HepG2 (cell line): ENCODE results near the gene IMMP1L. TPM values are rescaled to one million over a fixed set of nuclear protein-coding genes. Genes with fewer than 3 reads are reported as not detected.

Source experiments
- ATAC-seq: fragments of 200-7000 bp; cut with Tn5 transposase; 3 replicates; pipeline ENCODE4 v1.9.1; 2020; ENCODE audit warnings: mild to moderate bottlenecking, moderate library complexity
- BruUV-seq: library from RNA; stranded (reverse); fragments of 400-500 nt; replicated peaks from 2 replicates; lab custom pipeline; 2021; lab: Mats Ljungman, UMichigan
- CTCF ChIA-PET: fragments of 300-600 bp; formaldehyde crosslinking; extraction: SDS; loops from one replicate; lab custom pipeline; 2021; ENCODE audit warnings: low total read pairs, inconsistent platforms, low intra/inter-chr PET ratio; lab: Yijun Ruan, JAX
- POLR2A ChIA-PET: fragments of 350-600 bp; sonication (Branson Sonifier 250); formaldehyde crosslinking; loops from one replicate; lab custom pipeline; 2020; ENCODE audit warnings: antibody characterized with exemption, inconsistent platforms; lab: Yijun Ruan, JAX
- DNase-seq: peaks from one replicate; pipeline ENCODE4 v3.0.0-alpha.2; 2015; ENCODE audit warnings: low spot score
- FAIRE-seq: peaks from 3 replicates; lab custom pipeline; 2011; peaks lifted over from hg19 to GRCh38; lab: Jason Lieb, UNC
- H2AFZ ChIP-seq: one replicate; pipeline ENCODE4 v1.6.1; 2011; ENCODE audit warnings: low read length, inconsistent platforms
- H3K27ac ChIP-seq: fragments of 300-600 bp; 3 replicates; pipeline ENCODE4 v1.8.0; 2011; ENCODE audit warnings: mixed run types, mild to moderate bottlenecking, mixed read lengths, low read length, inconsistent platforms; ENCODE audit not compliant: insufficient read depth; ENCODE audit errors: extremely low read length
- H3K27me3 ChIP-seq, 2 experiments: fragments of 200-600 bp in 1 of 2; 2 replicates in 1 of 2; 3 replicates in 1 of 2; pipeline versions ENCODE4 v1.6.0 to v1.8.0; 2011; ENCODE audit warnings: low read length in 2 of 2, mild to moderate bottlenecking in 2 of 2, moderate library complexity in 2 of 2, inconsistent platforms in 1 of 2; ENCODE audit not compliant: insufficient read depth in 2 of 2, control insufficient read depth in 1 of 2
- H3K36me3 ChIP-seq, 2 experiments: fragments of 200-600 bp in 1 of 2; replicated peaks in 1 of 2; 2 replicates in 1 of 2; 3 replicates in 1 of 2; pipeline versions ENCODE4 v1.5.1 to v1.8.0; 2011; ENCODE audit warnings: low read length in 2 of 2, inconsistent platforms in 1 of 2; ENCODE audit not compliant: insufficient read depth in 2 of 2, control insufficient read depth in 1 of 2
- H3K4me1 ChIP-seq: 2 replicates; pipeline ENCODE4 v1.5.1; 2012; ENCODE audit warnings: low read length, inconsistent platforms; ENCODE audit not compliant: insufficient read depth
- H3K4me2 ChIP-seq: 2 replicates; pipeline ENCODE4 v1.6.0; 2011; ENCODE audit warnings: low read depth, low read length, inconsistent platforms
- H3K4me3 ChIP-seq, 3 experiments: fragments of 200-600 bp in 1 of 3; sonication (generic), shearing (Covaris generic) in 1 of 3; replicated peaks in 1 of 3; 2 replicates each; pipeline ENCODE4 v1.5.1; 2011 to 2016; ENCODE audit warnings: low read length in 3 of 3, inconsistent platforms in 2 of 3, low read depth in 2 of 3, mild to moderate bottlenecking in 2 of 3, control low read depth in 1 of 3, mixed read lengths in 1 of 3; ENCODE audit not compliant: insufficient read depth in 1 of 3
- H3K79me2 ChIP-seq: one replicate; pipeline ENCODE4 v1.6.1; 2011; ENCODE audit warnings: low read length, inconsistent platforms; ENCODE audit not compliant: insufficient read depth
- H3K9ac ChIP-seq: 2 replicates; pipeline ENCODE4 v1.6.0; 2011; ENCODE audit warnings: mild to moderate bottlenecking, low read depth, low read length, inconsistent platforms; ENCODE audit not compliant: insufficient read depth
- H3K9me3 ChIP-seq: 2 replicates; pipeline ENCODE4 v1.5.1; 2012; ENCODE audit warnings: mild to moderate bottlenecking, low read length
- H4K20me1 ChIP-seq: 2 replicates; pipeline ENCODE4 v1.6.0; 2011; ENCODE audit warnings: inconsistent platforms, mild to moderate bottlenecking, low read length, moderate library complexity; ENCODE audit not compliant: insufficient read depth
- BCL6 ChIP-seq: IDR thresholded peaks from 2 replicates; pipeline ENCODE4 v1.6.1; 2016; ENCODE audit warnings: missing genetic modification reagents, missing compliant biosample characterization
- CEBPB ChIP-seq: IDR thresholded peaks from 2 replicates; pipeline ENCODE4 v1.6.1; 2011; ENCODE audit warnings: low read depth, low read length, improper control_type of control experiment, borderline replicate concordance
- FOSL1 ChIP-seq: sonication (generic); formaldehyde crosslinking; IDR thresholded peaks from 2 replicates; pipeline ENCODE4 v1.9.0; 2021; ENCODE audit warnings: missing genetic modification reagents, borderline replicate concordance
- MAFK ChIP-seq, 2 experiments: IDR thresholded peaks in 1 of 2; conservative IDR thresholded peaks in 1 of 2; 2 replicates each; pipeline ENCODE4 v1.6.1; 2011; ENCODE audit warnings: improper control_type of control experiment in 2 of 2, low read length in 2 of 2
- NR1H2 ChIP-seq: sonication (generic); formaldehyde crosslinking; IDR thresholded peaks from 2 replicates; pipeline ENCODE4 v1.8.1; 2022; ENCODE audit warnings: low read depth, missing genetic modification reagents, borderline replicate concordance
- NR2C2 ChIP-seq: sonication (generic); formaldehyde crosslinking; IDR thresholded peaks from 2 replicates; pipeline ENCODE4 v1.4.0; 2020; ENCODE audit warnings: missing genetic modification reagents, mild to moderate bottlenecking, moderate library complexity, borderline replicate concordance
- RORA ChIP-seq: sonication (generic); formaldehyde crosslinking; IDR thresholded peaks from 2 replicates; pipeline ENCODE4 v1.5.0; 2020; ENCODE audit warnings: mild to moderate bottlenecking, missing genetic modification reagents, moderate library complexity
- SOX13 ChIP-seq, 3 experiments: fragments of 450-650 bp in 1 of 3; sonication (generic) in 1 of 3; formaldehyde crosslinking in 1 of 3; IDR thresholded peaks in 2 of 3; conservative IDR thresholded peaks in 1 of 3; 2 replicates each; pipeline versions ENCODE4 v1.5.0 to v1.6.1; 2016 to 2020; ENCODE audit warnings: antibody characterized with exemption in 1 of 3, mild to moderate bottlenecking in 1 of 3, missing compliant biosample characterization in 1 of 3, missing genetic modification reagents in 1 of 3, moderate library complexity in 1 of 3
- SP1 ChIP-seq, 2 experiments: fragments of 450-650 bp in 1 of 2; sonication (generic) in 1 of 2; formaldehyde crosslinking in 1 of 2; IDR thresholded peaks; 2 replicates each; pipeline versions ENCODE4 v1.4.0 to v1.6.1; 2016 to 2020; ENCODE audit warnings: missing genetic modification reagents in 1 of 2
- TBL1XR1 ChIP-seq: fragments of 150-350 bp; IDR thresholded peaks from 2 replicates; pipeline ENCODE4 v1.6.1; 2014; ENCODE audit warnings: borderline replicate concordance, low read length; ENCODE audit not compliant: partially characterized antibody
- ZNF280D ChIP-seq: sonication (generic); formaldehyde crosslinking; IDR thresholded peaks from 2 replicates; pipeline ENCODE4 v1.5.1; 2020; ENCODE audit warnings: mild to moderate bottlenecking, missing genetic modification reagents
- ZUFSP ChIP-seq: sonication (generic); formaldehyde crosslinking; IDR thresholded peaks from 2 replicates; pipeline ENCODE4 v1.9.0; 2021; ENCODE audit warnings: missing genetic modification reagents, mild to moderate bottlenecking, borderline replicate concordance
- WGBS: methylation state at CpG from one replicate; pipeline ENCODE4 v1.1.6; 2017; ENCODE audit warnings: low lambda C conversion rate; 5-methylcytosine and 5-hydroxymethylcytosine counted together
- in situ Hi-C: cut with HindIII; loops from 2 replicates; pipeline ENCODE4 v1.10.0; 2017; ENCODE audit warnings: low pct_unique_long_range_greater_than_20kb; ENCODE audit not compliant: extremely low pct_ligation_motif_present
- intact Hi-C: fragments of 100-400 bp; cut with micrococcal nuclease; formaldehyde crosslinking; loops from one replicate; pipeline ENCODE4 v1.10.0; 2022; ENCODE audit not compliant: unreplicated experiment
- polyA plus RNA-seq, 8 experiments: library from polyadenylated mRNA; depleted of rRNA in 3 of 8; stranded (reverse) in 7 of 8; unstranded in 1 of 8; fragments of >200 nt; fragmentation: Illumina TruSeq in 4 of 8; extraction: Trizol in 4 of 8; gene quantifications; 2 replicates each; pipeline versions ENCODE4 v1.2.1 to v1.2.3, GENCODE V29; 2011 to 2016; ENCODE audit warnings: low read depth in 4 of 8, missing spikeins in 1 of 8, mixed read lengths in 1 of 8; ENCODE audit not compliant: insufficient read depth in 1 of 8
- total RNA-seq, 5 experiments: library from RNA; depleted of rRNA; stranded (reverse); fragments of >200 nt; fragmentation: Illumina TruSeq; extraction: Trizol; gene quantifications; 2 replicates each; pipeline ENCODE4 v1.2.3, GENCODE V29; 2016; ENCODE audit warnings: low read depth in 1 of 5

IMMP1L gene
- total and polyA plus RNA-seq, 2 of the 13 experiments (the other 11 are each of a cell fraction or from before 2014, with no cell fraction given): 42.4 to 57.9 TPM

- Histone ChIP-seq H4K20me1 (no peaks in the 10 kb centered on the region), H3K36me3 (no peaks in the 10 kb centered on the region; a peak in 1 of 5 replicates), H2AFZ (no peak overlapping the region), H3K9me3 (no peaks in the 10 kb centered on the region), H3K9ac (no peak overlapping the region), H3K27ac (no peak overlapping the region), H3K4me1 (peaks cover 25% of the 10 kb centered on the region), H3K4me3 (no peak overlapping the region), H3K27me3 (no peaks in the 10 kb centered on the region; a peak in 1 of 5 replicates), H3K79me2 (no peaks in the 10 kb centered on the region), H3K4me2 (no peak overlapping the region)
- TF ChIP-seq MAFK (conservative IDR thresholded peaks at IDR 0.05 in 1 of 2, IDR thresholded peaks at IDR 0.05 in 1 of 2; ENCODE audit: low read length in 2 of 2) (peak; percentile 39 to 63; a peak in 2 of 4 replicates), FOSL1 (CRISPR knock-in tag) (no peak)
- WGBS: 98% methylated on average over 3 of the region's 3 CpGs
- ATAC-seq (no peak), DNase-seq (no peak), FAIRE-seq (no peak)
- intact Hi-C loops (no loop called here), in situ Hi-C loops (no loop called here)
- BruUV-seq: no TSS peak
- ChIA-PET POLR2A (no interaction called here), CTCF (no interaction called here)
Observed at GRCh38 chr11:31455177-31455576, 54.2 kb downstream of the IMMP1L start.

GRCh38 chr11:31450841-31451240, 58.6 kb downstream of the IMMP1L start:
- ATAC-seq: no peak; the same call in 2 of the 3 replicates
- peak; percentile 92 for TF ChIP-seq BCL6 (CRISPR knock-in tag)
- 0 out of 2 replicates have a peak, but pooled peaks have one; percentile 34 for TF ChIP-seq NR2C2 (CRISPR knock-in tag)
- no peak for TF ChIP-seq RORA
- TF ChIP-seq SOX13 (IDR thresholded peaks at IDR 0.05): no peak
- TF ChIP-seq SOX13 (CRISPR knock-in tag; conservative IDR thresholded peaks at IDR 0.05 in 1 of 2, IDR thresholded peaks at IDR 0.05 in 1 of 2): peak in 1 of 2 experiments; percentile 23; a peak in 1 of 4 replicates
- no peak for TF ChIP-seq SP1 (IDR thresholded peaks at IDR 0.05)
- no peak for TF ChIP-seq SP1 (CRISPR knock-in tag; IDR thresholded peaks at IDR 0.05)
- peak; percentile 85 for TF ChIP-seq CEBPB
- TF ChIP-seq NR1H2: no peak
- TF ChIP-seq ZUFSP: no peak
- TF ChIP-seq TBL1XR1: no peak
- TF ChIP-seq ZNF280D (CRISPR knock-in tag): no peak

More at GRCh38 chr11:31450841-31451240, 58.6 kb downstream of the IMMP1L start:
- Histone ChIP-seq H3K79me2 (no peaks in the 10 kb centered on the region), H3K9me3 (no peaks in the 10 kb centered on the region), H4K20me1 (no peaks in the 10 kb centered on the region), H3K27ac (peak overlapping the region; percentile 36), H3K4me3 (no peak overlapping the region), H3K4me2 (no peak overlapping the region), H3K27me3 (no peaks in the 10 kb centered on the region; a peak in 1 of 5 replicates), H2AFZ (no peak overlapping the region), H3K9ac (no peak overlapping the region), H3K4me1 (peaks cover 25% of the 10 kb centered on the region), H3K36me3 (peaks cover 3 to 5% of the 10 kb centered on the region in 2 experiments; a peak in 3 of 5 replicates)
- DNase-seq (peak; percentile 29), FAIRE-seq (no peak)
- intact Hi-C loops (no loop called here), in situ Hi-C loops (no loop called here)
- WGBS: 86% methylated on average over 1 of the region's 1 CpG
- no TSS peak for BruUV-seq
- CTCF ChIA-PET: no interaction called here
- POLR2A ChIA-PET: no interaction called here
